Measurements from ENCODE around the gene NYAP2.

NYAP2 gene

GRCh38 chr2:225636558-225636957 lies 237.0 kb downstream of the NYAP2 start:
- no peak for FAIRE-seq

DNA sequence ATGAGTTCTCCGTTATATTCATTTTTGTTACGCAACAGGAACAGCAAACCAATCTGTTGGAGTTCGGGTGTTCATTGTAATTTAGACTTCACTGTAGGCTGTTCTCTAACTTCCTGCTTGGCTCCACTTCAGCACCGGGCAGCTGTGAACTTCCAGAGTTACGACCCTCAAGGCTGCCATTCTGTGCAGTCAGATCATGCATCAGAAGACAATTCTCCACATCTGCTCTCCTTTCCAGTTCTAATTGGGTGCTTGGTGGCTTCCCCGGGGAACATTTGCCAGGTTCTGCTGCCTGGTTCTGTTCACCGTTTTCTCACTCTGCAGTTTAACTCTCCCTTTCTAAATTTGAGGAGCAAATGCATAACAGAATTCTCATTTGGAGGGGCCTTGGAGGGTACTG lies 237.7 kb downstream of the NYAP2 start:
- FAIRE-seq: no peak

GRCh38 chr2:225640550-225640949 lies 241.0 kb downstream of the NYAP2 start:
- no peak for FAIRE-seq

GRCh38 chr2:225649274-225649673 lies 249.8 kb downstream of the NYAP2 start:
- FAIRE-seq: no peak

- FAIRE-seq: no peak
These were observed 250.5 kb downstream of the NYAP2 start for GRCh38 chr2:225650041-225650440.

GRCh38 chr2:225660262-225661131 lies 261.0 kb downstream of the NYAP2 start:
- FAIRE-seq: peak; percentile 85

DNA sequence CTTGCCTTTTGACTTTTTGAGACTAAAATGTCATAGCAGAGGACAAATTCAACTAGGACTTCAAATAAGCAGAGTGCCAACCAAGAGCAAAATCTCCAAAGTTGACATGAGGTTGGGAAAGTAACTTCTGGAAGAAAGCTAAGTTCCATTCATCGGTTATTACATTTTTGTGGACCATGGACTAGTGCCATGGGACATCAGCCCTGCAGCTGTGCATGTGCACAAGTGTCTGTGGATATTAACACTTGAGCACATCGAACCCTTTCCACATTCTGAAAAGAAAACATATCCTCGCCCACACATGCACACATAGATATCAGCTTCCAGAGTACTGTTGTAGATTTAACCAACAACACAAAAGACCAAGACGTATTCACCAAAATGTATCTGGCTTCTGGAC lies 262.6 kb downstream of the NYAP2 start:
- FAIRE-seq: no peak

DNA sequence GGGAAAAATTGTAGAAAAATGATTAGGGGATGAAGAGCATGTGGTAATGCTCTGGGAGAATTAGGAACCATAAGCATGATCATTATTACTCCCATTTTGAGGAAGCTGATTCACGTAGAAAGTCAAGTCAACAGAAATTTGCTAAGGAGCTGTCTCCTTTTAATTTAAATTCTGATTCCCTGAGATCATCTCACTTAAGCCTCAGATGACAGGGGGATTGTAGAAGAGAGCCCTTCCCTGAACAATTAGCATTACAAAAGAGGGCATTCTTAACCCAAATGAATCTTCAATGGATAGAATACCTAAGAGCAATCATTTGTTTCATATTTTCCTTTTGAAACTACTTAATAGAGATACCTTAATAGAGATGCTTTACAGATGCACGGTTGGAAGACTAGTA lies 267.9 kb downstream of the NYAP2 start:
- no peak for FAIRE-seq

DNA sequence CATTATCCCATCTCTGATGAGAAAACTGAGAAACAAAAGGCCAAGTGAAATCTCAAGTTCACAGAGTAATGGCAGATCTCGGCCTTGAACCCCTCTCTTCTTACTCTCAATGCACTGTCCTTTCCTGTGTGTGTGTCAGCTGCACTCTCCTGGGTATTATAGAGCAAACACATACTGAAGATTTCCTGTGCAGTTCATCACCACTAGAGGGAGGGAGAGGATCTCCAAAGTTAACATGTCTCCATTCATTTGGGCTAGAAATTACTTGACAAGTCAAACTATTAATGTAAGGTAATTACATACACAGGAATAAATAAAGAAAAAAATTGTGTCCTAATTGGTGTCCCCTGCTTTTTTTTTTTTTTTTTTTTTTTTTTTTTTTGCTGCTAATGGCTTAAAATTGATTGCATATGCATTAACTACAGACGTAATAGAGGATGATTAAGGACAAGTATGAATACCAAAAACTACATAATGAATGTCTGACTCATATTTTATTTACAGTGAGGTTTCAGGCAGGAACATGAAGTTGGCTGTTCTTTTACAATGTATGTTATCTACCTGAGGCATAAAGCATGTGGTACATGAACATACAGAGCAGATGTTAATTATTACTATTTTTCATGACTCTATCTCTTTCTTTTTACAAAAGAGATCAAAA lies 269.2 kb downstream of the NYAP2 start:
- peak; percentile 88 for FAIRE-seq

DNA sequence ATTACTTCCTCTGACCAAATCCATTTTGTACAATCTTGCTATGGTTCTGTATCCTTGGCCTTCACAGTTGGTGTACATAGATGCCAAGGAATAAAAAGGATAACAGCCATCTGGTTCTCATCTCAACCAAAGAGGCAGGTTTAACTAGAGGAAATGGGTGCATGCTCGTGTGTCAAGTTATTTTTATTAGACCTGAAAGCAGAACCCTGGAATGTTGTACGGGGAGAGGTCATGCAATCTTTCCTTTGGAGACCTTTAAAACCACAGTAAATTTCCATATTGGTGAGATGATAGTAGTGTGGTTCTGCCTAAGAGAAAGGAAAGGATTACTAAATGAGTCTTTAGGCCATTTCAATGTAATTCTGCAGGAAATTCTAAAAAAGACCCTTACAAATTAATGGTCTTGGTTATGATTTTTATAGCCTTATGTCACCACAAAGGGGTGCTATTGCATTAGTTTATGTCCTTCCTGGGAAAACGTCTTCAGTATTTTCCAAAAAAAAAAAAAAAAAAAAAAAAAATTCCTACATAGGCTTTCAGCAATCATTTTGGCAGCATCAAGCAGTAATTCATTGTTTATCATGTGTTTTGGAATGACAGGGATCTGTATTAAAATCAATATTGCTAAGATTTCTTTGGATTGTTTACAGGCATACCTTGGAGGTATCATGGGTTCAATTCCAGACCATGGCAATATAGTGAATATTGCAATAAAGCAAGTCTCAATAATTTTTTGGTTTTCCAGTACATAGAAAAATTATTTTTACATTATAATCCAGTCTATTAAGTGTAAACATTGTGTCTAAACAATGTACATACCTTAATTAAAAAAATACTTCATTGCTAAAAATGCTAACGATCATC lies 270.8 kb downstream of the NYAP2 start:
- peak; percentile 95 for FAIRE-seq

GRCh38 chr2:225678792-225679191 lies 279.3 kb downstream of the NYAP2 start:
- FAIRE-seq: no peak

- no peak for FAIRE-seq
These were observed 283.7 kb downstream of the NYAP2 start for GRCh38 chr2:225683258-225683657.

DNA sequence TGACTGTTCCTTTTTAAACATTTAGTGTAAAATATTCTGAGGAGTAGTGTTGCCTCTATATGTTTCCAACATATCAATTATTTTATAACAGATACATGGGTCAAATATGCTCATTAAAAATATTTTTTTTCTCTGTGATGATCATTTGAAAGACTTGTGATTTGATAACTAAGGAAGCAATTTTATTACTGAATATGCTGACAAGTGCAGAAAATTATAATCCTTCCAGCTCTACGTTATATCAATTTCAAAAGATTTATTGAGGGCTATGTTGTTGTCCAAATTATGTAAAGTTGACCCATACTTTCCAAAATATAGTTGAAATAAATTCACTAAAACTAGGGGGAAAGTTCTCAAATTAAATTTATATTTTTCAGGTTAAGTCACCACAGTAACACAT lies 290.6 kb downstream of the NYAP2 start:
- no peak for FAIRE-seq

- no peak for FAIRE-seq
These were observed 292.2 kb downstream of the NYAP2 start for GRCh38 chr2:225691711-225692110.

DNA sequence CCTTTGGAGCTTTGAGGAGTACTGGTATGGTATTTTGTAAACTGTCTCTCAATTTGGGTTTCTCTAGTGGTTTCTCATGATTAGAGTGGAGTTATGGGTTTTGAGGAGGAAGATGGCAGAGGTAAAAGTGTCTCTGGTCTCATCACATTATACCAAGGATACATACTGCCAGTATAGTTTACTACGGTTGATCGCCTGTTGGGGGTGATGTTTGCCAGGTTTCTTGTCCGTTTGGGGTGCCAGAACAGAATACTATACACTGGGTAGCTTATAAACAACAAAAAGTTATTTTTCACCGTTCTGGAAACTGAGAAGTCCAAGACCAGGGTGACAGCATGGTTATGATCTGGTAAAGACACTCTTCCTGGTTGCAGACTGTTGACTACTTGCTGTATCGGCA lies 293.7 kb downstream of the NYAP2 start:
- no peak for FAIRE-seq

GRCh38 chr2:225694664-225695063 lies 295.2 kb downstream of the NYAP2 start:
- FAIRE-seq: no peak

- FAIRE-seq: no peak
These were observed 298.4 kb downstream of the NYAP2 start for GRCh38 chr2:225697936-225698335.
